AML-193 (cell line): ENCODE data around the gene P2RY8.
"Not testable (repeated sequence)": the region's sequence is repeated elsewhere in the genome, so short reads cannot be mapped to it uniquely, and the experiment has no call there.

Source experiments
- DNase-seq, 2 experiments: peaks; one replicate each; lab custom pipeline; 2025; lab: John Stamatoyannopoulos, UW

P2RY8 gene

DNA sequence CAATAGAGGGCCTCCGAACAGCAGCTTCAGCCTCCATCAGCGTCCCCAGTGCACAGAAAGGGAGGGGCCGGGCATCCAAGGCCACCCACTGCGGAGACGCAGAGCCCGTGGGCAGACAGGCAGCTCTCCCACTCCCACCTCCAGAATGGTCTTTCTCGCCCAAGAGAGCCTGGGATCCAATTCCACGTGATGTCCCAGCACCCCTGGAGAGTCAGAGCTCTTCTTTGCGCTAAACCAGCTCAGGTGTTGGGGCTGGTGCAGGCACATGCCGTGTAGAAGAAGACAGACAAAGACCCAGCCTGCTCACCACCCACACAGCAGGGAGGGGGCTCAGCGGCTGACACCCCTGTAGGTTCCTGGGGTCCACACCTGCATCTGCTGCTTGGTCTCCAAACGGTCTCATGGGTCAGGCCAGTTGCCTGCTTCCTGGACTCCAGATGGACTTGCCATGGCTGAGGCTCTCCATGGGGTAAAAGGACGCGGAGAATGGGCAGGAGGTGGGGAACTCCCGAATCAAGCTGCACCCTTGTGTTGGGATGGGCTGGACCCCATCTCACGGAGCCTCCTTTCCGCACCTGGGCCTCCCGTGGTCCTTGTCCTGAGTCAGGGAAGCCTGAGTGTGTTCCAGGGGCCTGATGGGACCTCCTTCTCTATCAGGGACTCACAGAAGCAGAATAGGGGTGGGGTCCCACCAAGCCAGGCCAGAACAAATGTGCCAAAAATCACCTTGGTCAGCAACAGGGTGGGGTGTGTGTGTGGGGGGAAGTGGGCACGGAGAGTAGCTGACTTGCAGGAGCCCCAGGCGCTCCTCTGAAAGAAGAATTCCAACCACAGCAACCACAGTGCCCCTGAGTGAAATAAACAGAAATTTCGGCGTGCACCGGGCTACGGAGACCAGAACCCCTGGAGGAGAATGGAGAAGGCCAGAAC, 72.7 kb downstream of the P2RY8 start:
- no peak for DNase-seq

DNA sequence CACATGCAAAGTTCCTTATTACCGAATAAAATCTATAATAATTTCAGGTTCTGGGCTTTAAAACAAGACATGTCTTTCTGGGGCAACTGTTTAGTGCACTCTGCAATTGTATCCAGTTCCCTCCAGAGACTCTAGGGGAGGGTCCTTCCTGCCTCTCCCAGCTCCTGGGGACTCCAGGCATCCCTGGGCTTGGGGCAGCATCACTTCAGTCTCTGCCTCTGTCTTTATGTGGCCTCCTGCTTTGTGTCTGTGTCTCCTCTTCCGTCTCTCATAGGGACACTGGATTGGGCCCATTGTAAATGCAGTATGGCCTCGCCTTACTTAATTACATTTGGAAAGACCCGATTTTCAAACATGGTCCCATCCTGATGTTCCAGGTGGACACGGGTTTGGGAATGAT, 73.4 kb downstream of the P2RY8 start:
- DNase-seq, result no peak

GRCh38 chrX:1462596-1463251, 74.3 kb downstream of the P2RY8 start:
- DNase-seq, result no peak

- DNase-seq, result no peak
Measured at GRCh38 chrX:1462110-1462509, 74.9 kb downstream of the P2RY8 start.

GRCh38 chrX:1455948-1456280, 81.1 kb downstream of the P2RY8 start:
- DNase-seq, result no peak

GRCh38 chrX:1453951-1454785, 82.8 kb downstream of the P2RY8 start:
- DNase-seq, result no peak

DNA sequence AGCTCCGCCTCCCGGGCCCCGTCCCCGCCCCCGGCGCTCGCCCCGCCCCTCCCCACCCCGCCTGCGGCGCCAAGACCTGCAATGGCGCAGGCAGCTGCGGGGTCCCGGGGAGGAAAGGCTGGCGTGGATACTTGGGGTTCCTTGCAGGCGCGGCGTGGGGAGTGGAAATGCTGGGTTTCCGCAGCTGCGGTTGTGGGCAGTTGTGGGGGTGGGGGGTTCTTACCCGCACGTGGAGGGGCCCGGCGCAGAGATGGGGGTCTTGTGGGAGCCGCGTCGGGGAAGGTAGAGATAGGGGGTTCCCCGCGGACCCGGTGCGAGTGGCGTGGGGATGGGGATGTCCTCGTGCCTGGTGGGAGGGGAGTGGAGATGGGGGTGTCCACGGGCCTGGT, 83.6 kb downstream of the P2RY8 start:
- no peak for DNase-seq

DNA sequence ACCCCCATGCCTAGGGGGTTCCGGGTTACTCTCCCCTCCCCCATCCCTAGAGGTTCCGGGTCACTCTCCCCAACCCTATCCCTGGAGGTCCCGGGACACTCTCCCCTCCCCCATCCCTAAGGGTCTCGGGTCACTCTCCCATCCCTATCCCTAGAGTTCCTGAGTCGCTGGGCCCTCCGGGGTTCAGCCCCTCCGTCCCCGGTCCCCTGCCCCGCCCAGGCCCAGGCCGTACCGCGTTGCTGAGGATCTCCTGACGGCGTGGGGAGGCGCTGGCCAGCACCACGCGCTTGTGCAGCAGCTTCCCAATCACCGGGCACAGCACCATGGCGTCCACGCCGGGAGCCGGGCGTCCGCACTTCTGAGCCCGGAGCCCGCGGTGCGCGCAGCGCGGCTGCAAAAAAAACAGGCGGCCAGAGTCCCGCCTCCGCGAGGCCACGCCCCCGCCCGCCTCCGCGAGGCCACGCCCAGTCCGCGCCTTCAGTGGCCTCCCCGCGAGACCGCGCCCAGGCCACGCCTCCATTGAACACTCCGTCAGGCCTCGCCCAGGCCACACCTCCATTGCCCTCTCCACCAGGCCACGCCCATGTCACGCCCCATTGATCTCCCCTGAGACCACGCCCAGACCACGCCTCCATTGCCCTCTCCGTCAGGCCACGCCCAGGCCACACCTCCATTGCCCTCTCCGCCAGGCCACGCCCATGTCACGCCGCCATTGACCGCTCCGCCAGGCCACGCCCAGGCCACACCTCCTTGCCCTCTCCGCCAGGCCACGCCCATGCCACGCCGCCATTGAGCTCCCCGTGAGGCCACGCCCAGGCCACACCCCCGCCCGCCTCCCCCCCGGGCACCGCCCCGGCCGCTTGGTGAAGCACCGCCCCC, 84.2 kb downstream of the P2RY8 start, which contains the start of gene ASMTL:
TSS of gene ASMTL (minus strand) at position 394 of the 879 bp plus-strand sequence. CDS start at position 325, 69 bp downstream.
- DNase-seq, result no peak

DNA sequence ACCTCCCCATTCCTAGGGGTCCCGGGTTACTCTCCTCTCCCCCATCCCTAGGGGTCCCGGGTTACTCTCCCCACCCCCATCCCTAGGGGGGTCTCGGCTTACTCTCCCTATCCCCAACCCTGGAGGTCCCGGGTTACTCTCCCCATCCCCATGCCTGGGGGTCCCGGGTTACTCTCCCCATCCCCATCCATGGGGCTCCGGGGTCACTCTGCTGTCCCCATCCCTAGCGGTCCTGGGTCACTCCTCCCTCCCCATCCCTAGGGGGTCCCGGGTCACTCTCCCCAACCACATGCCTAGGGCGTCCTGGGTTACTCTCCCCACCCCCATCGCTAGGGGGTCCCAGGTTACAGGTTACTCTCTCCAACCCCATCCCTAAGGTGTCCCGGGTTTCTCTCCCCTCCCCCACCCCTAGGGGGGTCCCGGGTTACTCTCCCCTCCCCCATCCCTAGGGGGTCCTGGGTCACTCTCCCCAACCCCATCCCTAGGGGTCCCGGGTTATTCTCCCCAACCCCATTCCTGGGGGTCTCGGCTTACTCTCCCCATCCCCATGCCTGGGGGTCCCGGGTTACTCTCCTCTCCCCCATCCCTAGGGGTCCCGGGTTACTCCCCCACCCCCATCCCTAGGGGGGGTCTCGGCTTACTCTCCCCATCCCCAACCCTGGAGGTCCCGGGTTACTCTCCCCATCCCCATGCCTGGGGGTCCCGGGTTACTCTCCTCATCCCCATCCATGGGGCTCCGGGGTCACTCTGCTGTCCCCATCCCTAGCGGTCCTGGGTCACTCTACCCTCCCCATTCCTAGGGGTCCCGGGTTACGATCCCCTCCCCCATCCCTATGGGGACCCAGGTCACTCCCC, 85.1 kb downstream of the P2RY8 start:
- no peak for DNase-seq

GRCh38 chrX:1451251-1451660, 85.7 kb downstream of the P2RY8 start:
- no peak for DNase-seq

DNA sequence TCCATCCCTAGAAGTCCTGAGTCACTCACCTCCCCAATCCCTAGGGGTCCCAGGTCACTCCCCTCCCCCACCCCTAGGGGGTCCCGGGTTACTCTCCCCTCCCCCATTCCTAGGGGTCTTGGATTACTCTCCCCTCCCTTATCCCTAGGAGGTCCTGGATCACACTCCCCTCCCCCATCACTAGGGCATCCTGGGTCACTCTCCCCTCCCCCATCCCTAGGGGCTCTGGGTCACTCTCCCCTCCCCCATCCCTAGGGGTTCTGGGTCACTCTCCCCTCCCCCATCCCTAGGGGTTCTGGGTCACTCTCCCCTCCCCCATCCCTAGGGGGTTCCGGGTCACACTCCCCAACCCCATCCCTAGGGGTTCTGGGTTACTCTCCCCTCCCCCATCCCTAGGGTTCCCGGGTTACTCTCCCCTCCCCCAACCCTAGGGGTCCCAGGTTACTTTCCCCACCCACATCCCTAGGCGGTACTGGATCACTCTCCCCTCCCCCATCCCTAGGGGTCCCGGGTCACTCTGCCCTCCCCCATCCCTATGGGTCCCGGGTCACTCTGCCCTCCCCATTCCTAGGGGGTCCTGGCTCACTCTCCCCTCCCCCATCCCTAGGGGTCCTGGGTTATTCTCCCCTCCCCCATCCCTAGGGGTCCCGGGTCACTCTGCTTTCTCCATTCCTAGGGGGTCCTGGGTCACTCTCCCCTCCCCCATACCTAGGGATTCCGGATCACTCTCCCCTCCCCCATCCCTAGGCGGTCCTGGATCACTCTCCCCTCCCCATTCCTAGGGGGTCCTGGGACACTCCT, 86.4 kb downstream of the P2RY8 start:
- no peak for DNase-seq

- no peak for DNase-seq
Measured at GRCh38 chrX:1449823-1450149, 87.2 kb downstream of the P2RY8 start.

DNA sequence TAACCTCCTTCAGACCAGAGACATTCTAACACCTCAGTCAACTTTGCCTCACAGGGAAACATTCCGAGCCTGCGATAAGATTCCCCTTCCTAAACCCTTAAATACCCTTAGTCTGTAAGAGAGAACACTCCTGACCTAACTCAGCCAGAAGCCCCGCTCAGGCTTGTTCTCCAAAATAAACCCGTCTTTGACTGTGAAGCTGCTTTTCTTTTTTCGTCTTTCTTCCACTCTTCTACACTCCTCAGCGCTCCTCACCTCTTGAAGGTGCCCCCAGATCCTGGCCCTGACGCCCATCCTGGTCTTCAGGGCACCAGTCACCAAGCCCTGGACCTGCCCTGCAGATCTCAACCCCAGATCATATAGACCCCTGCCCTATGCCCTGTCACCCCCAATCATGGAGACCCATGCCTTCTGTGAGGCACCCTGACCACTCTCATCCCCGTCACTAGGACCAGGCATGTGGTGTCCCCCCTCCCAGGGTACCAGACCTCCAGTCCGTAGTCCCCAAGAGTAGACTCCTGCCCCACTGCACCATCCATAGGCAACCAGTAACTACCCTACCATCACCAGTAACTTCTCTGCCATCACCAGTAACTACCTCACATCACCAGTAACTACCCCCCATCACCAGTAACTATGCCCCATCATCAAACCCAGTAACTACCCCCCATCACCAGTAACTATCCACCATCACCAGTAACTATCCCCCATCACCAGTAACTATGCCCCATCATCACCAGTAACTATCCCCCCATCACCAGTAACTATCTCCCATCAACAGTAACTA, 87.8 kb downstream of the P2RY8 start:
- DNase-seq, result no peak

- DNase-seq, result not testable (repeated sequence)
Measured at GRCh38 chrX:1448573-1449001, 88.4 kb downstream of the P2RY8 start.

DNA sequence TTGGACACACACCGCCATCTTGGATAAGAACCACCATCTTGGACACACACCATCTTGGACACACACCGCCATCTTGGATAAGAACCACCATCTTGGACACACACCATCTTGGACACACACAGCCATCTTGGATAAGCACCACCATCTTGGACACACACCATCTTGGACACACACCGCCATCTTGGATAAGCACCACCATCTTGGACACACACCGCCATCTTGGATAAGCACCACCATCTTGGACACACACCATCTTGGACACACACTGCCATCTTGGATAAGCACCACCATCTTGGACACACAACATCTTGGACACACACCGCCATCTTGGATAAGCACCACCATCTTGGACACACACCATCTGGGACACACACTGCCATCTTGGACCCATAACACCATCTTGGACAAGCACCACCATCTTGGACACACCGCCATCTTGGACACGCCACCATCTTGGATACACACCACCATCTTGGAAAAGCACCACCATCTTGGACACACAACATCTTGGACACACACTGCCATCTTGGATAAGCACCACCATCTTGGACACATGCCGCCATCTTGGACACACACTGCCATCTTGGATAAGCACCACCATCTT, 88.9 kb downstream of the P2RY8 start:
- not testable (repeated sequence) for DNase-seq

DNA sequence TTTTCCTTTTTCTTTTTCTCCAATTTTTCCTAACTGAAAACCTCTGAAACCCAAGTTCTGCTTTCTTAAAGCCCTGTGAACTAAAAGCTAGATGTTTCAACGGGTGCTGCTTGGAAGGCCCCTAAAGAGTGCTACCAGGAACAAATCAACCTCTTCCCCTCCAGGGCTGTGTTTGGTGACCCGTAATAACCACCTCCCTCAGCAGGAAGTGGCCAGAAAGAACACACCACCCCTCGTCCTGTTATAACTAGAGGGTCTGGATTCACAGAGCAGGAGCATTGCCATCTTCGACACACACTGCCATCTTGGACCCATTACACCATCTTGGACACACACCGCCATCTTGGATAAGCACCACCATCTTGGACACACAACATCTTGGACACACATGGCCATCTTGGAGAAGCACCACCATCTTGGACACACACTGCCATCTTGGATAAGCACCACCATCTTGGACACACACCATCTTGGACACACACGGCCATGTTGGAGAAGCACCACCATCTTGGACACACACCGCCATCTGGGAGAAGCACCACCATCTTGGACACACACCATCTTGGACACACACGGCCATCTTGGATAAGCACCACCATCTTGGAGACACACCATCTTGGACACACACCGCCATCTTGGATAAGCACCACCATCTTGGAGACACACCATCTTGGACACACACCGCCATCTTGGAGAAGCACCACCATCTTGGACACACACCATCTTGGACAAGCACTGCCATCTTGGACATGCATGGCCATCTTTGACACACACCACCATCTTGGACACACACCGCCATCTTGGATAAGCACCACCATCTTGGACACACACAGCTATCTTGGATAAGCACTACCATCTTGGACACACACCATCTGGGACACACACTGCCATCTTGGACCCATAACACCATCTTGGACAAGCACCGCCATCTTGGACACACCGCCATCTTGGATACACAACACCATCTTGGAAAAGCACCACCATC, 89.7 kb downstream of the P2RY8 start:
- not testable (repeated sequence) for DNase-seq
